Gastroesophageal sphincter (tissue), 4 donors: ENCODE data around the gene ALK. TPM values are rescaled to one million over a fixed set of nuclear protein-coding genes. Genes with fewer than 3 reads are reported as not detected.

Experiments used
- ATAC-seq: fragments of 150-250 bp; one replicate; pipeline ENCODE4 v1.9.1; 2016; ENCODE audit warnings: mild to moderate bottlenecking, moderate library complexity
- H3K27ac ChIP-seq, 4 donors: fragments of 200-600 bp; sonication (generic) in 3 of 4; 1 replicate in 3 of 4; 2 replicates in 1 of 4; pipeline ENCODE4 v1.5.1; 2016 to 2019
- H3K27me3 ChIP-seq: fragments of 200-600 bp; sonication (generic); one replicate; pipeline ENCODE4 v1.5.1; 2019
- H3K36me3 ChIP-seq, 2 donors: fragments of 200-600 bp; sonication (generic); one replicate each; pipeline ENCODE4 v1.5.1; 2019; ENCODE audit warnings: control low read depth in 1 of 2
- H3K4me1 ChIP-seq, 3 donors: fragments of 200-600 bp; sonication (generic); 1 replicate in 2 of 3; 2 replicates in 1 of 3; pipeline ENCODE4 v1.5.1; 2016 to 2019; ENCODE audit warnings: control low read depth in 2 of 3
- H3K4me3 ChIP-seq, 2 donors: fragments of 200-600 bp; sonication (generic); one replicate each; pipeline ENCODE4 v1.5.1; 2019; ENCODE audit warnings: mild to moderate bottlenecking in 1 of 2, moderate library complexity in 1 of 2
- H3K9me3 ChIP-seq, 3 donors: fragments of 200-600 bp; sonication (generic); one replicate each; pipeline ENCODE4 v1.5.1; 2017 to 2019; ENCODE audit warnings: control low read depth in 2 of 3
- CTCF ChIP-seq, 4 experiments: fragments of 200-600 bp in 2 of 4; fragments of 450-650 bp in 2 of 4; sonication (generic) in 1 of 4; IDR thresholded peaks; one replicate each; pipeline ENCODE4 v1.5.1; 2017 to 2019; ENCODE audit warnings: antibody characterized with exemption in 4 of 4, mild to moderate bottlenecking in 2 of 4, moderate library complexity in 2 of 4
- EP300 ChIP-seq: sonication (generic); formaldehyde crosslinking; IDR thresholded peaks from one replicate; pipeline ENCODE4 v1.6.1; 2017; ENCODE audit warnings: antibody characterized with exemption, mild to moderate bottlenecking
- POLR2A ChIP-seq, 2 donors: fragments of 450-650 bp; IDR thresholded peaks; one replicate each; pipeline ENCODE4 v1.6.1; 2017; ENCODE audit warnings: antibody characterized with exemption in 2 of 2, mild to moderate bottlenecking in 2 of 2, moderate library complexity in 1 of 2
- POLR2AphosphoS5 ChIP-seq: sonication (generic); formaldehyde crosslinking; IDR thresholded peaks from one replicate; pipeline ENCODE4 v1.6.1; 2017; ENCODE audit warnings: antibody characterized with exemption
- WGBS, 2 donors: methylation state at CpG; one replicate each; pipeline ENCODE4 v1.1.5; 2018; ENCODE audit warnings: low coverage in 1 of 2; 5-methylcytosine and 5-hydroxymethylcytosine counted together
- total RNA-seq, 4 donors: library from RNA; depleted of rRNA; stranded (reverse); fragments of >200 nt; gene quantifications; one replicate each; pipeline ENCODE4 v1.1.0, GENCODE V29; 2016

The ALK gene
- total RNA-seq, 4 donors from 2014 or later, result 0.94 to 1.6 (median 1.1) TPM

- Histone ChIP-seq H3K4me3 (no peak overlapping the region), H3K27me3 (peaks cover 4% of the 10 kb centered on the region), H3K4me1 (peaks cover 0 to 9% (median 0%) of the 10 kb centered on the region in 3 donors), H3K36me3 (no peaks in the 10 kb centered on the region), H3K9me3 (no peaks in the 10 kb centered on the region), H3K27ac (no peak overlapping the region)
- TF ChIP-seq POLR2AphosphoS5 (no peak), CTCF (IDR thresholded peaks at IDR 0.05) (no peak)
- ATAC-seq, result no peak
These were observed 291.9 kb downstream of the ALK start for GRCh38 chr2:29629495-29629894.

DNA sequence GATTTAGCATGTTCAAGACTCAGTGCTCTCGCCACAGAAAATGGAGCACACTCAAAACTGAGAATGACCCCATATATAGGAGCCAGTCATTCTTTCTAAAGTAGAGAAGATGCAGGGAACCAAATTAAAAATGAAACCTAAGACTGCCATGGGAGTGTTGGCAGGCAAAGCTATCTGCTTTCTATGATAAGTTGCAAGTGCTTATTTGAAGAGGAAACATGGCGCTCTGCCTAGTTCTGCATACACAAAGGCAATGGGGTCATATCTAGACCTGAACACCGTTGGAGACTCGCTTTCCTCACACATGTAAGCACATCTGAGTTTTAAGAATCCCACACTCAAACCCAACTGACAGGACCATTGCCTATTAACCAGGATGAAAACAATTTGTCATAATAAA is 292.5 kb downstream of the ALK start:
- Histone ChIP-seq H3K4me1 (peaks cover 0 to 9% (median 0%) of the 10 kb centered on the region in 3 donors), H3K9me3 (no peaks in the 10 kb centered on the region), H3K4me3 (no peak overlapping the region), H3K27ac (no peak overlapping the region), H3K27me3 (peaks cover 4% of the 10 kb centered on the region), H3K36me3 (no peaks in the 10 kb centered on the region)
- TF ChIP-seq POLR2A (IDR thresholded peaks at IDR 0.05) (no peak), EP300 (no peak), POLR2AphosphoS5 (no peak), CTCF (IDR thresholded peaks at IDR 0.05) (no peak)
- no peak for ATAC-seq
- 40 to 44% methylated on average over 4 of the region's 4 CpGs for WGBS, 2 donors

DNA sequence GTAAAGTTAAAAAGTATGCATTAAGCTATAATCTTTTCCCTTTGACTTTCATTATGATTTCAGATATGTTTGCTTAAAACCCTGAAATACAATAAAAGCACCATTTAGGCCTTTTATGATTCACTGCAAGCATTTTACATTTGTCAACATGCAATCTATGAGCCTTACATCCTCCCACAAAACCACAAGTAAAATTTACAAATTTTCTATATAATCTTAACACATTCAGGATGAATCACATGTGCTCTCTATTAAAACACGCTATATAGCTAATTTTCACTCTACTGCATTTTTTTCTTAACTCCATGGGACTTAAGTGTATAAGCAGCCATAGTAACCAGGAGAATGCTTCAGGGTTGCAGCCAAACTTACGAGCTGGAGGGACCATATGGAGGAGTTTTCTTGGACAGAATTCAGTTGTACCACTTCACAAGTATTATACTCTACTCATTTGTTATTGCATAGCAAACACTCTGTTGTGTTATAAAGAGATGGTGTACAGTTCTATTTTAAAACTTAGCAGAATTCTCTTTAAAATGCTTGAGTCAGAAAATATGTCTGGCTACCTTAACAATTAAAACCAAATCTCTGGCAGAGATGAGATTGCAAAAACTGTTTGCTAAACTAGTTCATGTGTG is 293.2 kb downstream of the ALK start:
- Histone ChIP-seq H3K36me3 (no peaks in the 10 kb centered on the region), H3K4me1 (peaks cover 0 to 9% (median 0%) of the 10 kb centered on the region in 3 donors), H3K27me3 (peaks cover 4% of the 10 kb centered on the region), H3K9me3 (no peaks in the 10 kb centered on the region), H3K4me3 (no peak overlapping the region), H3K27ac (no peak overlapping the region)
- WGBS, 2 donors, result 53 to 57% methylated on average over 2 of the region's 2 CpGs
- TF ChIP-seq CTCF (IDR thresholded peaks at IDR 0.05), result no peak
- TF ChIP-seq POLR2AphosphoS5, result no peak
- no peak for ATAC-seq

DNA sequence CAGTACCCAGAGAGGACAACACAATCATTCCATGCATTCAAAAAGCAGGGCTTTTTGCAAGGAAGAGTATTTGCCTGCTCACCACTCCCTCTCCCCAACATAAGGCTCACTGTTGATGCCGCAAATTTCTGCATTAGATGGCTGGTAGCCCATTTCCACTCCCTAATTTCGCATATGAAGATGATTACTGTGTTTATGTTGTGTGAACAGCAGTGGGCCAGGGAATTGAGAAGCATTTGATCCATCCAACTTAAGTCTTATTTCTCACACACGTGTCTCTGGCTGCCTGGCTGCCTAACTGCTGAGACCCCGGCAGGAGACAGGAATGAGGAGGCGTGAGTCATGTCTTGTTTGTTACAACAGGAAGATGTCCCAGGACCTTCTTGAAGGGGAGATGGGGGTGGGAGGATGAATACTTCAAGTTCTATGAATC is 294.1 kb downstream of the ALK start:
- Histone ChIP-seq H3K27me3 (peaks cover 4% of the 10 kb centered on the region), H3K4me3 (no peak overlapping the region), H3K9me3 (no peaks in the 10 kb centered on the region), H3K36me3 (no peaks in the 10 kb centered on the region), H3K27ac (no peak overlapping the region), H3K4me1 (peaks cover 0 to 9% (median 0%) of the 10 kb centered on the region in 3 donors)
- 34 to 45% methylated on average over 3 to 5 of the region's 5 CpGs for WGBS, 2 donors
- TF ChIP-seq POLR2AphosphoS5, result no peak
- no peak for TF ChIP-seq EP300
- no peak for TF ChIP-seq CTCF (IDR thresholded peaks at IDR 0.05)
- no peak for TF ChIP-seq POLR2A (IDR thresholded peaks at IDR 0.05)
- no peak for ATAC-seq

DNA sequence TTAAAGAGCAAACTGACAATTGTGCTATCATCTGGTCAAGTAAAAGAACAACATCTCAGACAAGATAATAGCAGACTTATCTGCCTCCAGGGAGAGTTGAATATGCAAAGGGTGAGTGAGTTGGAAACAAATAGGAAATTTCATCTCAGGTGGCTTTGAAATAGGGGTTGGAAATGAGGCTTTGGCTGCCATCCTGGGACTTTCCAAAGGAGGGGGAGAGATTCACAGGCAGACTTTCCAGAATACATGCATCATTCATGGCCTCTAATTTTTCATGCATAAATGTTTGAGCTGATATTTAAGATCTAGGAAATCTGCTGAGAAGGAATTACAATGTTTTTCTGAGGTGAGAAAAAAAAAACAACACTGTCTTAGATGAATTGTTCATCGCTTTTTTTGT is 300.5 kb downstream of the ALK start:
- WGBS, 2 donors, result 40 to 71% methylated on average over 1 of the region's 1 CpG
- Histone ChIP-seq H3K27ac (no peak overlapping the region), H3K27me3 (no peaks in the 10 kb centered on the region), H3K4me3 (no peak overlapping the region), H3K9me3 (no peaks in the 10 kb centered on the region), H3K4me1 (no peaks in the 10 kb centered on the region), H3K36me3 (no peaks in the 10 kb centered on the region)
- TF ChIP-seq POLR2AphosphoS5, result no peak
- TF ChIP-seq EP300, result no peak
- no peak for TF ChIP-seq CTCF (IDR thresholded peaks at IDR 0.05)
- no peak for TF ChIP-seq POLR2A (IDR thresholded peaks at IDR 0.05)
- ATAC-seq, result no peak
